HG02610 (cell line): ENCODE data around the gene CAMKK1.

Experiments used
- ATAC-seq: cut with Tn5 transposase; IDR thresholded peaks from one replicate; pipeline ENCODE4 v1.9.1; 2021; ENCODE audit warnings: mild to moderate bottlenecking, moderate library complexity; ENCODE audit not compliant: unreplicated experiment

The CAMKK1 gene

DNA sequence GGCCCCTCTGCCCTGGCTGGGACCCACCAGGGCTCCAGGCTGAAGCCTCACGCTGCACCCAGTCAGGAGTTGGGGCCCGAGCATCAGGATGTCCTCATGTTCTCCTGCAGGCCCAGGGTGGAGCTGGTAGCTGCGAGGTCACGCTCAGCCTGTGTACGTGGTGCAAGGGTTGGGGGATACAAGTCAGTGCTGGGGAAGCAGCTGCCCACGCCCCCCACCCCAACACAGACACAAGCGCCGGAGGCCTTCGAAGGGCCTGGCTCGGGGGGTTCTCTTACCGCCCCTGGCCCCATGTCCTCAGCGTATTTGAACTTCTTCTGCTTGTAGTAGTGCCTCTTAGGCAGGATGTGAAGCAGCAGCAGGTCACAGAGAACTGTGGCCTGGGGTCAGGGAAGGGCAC, 4.9 kb upstream of the CAMKK1 start:
- ATAC-seq, result no peak

DNA sequence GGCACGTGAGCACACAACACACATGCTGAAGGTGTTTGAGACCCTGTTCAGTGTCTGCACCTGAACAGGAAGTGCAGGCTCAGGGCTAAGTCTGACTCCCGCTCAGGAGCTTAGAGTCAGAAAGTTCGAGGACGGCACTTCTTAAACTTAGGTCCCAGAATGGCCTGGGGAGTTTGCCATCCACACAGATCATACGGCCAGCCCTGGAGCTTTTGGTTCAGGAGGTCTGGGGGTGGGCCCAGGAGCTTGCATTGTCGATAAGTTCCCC, 4.0 kb upstream of the CAMKK1 start:
- no peak for ATAC-seq

GRCh38 chr17:3896108-3896967, 3.5 kb upstream of the CAMKK1 start:
- no peak for ATAC-seq

DNA sequence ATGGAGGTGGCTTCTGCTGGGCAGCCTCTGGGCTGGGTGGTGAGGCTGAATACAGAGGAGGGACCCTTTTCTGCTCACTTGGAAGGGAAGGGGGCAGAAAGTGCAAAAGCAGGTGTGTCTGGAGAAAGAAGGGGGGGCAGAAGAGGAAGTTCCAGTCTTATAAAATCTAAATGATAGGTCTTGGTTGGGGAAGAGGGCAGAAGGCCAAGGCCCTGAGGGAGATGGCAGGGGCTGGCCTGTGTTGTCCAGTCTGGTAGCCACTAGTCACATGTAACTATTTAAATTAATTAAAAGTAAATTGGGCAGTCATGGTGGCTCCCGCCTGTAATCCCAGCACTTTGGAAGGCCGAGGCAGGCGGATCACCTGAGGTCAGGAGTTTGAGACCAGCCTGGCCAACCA, 2.5 kb upstream of the CAMKK1 start:
- no peak for ATAC-seq

DNA sequence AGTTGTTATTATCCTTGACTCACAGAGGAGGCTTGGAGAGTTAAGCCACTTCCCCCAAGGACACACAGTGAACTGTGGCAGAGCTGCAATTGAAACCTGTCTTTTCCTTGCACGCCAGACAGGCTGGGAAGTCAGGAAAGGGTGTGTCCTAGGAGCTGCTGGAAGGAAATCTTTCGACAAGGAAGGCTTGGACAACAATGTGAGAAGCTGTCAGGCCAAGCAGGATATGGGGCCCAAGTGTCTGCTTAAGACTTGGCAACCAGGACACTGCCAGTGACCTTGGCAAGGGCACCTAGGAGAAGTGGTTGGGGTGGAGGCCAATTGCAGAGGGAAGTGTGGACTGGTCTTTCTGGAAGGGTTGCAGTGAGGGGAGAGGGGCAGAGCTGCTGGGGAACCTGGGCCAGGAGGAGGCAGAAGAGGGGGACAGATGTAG, 2.1 kb upstream of the CAMKK1 start:
- ATAC-seq, result no peak

- no peak for ATAC-seq
These were observed 1.3 kb upstream of the CAMKK1 start for GRCh38 chr17:3894188-3894587.

DNA sequence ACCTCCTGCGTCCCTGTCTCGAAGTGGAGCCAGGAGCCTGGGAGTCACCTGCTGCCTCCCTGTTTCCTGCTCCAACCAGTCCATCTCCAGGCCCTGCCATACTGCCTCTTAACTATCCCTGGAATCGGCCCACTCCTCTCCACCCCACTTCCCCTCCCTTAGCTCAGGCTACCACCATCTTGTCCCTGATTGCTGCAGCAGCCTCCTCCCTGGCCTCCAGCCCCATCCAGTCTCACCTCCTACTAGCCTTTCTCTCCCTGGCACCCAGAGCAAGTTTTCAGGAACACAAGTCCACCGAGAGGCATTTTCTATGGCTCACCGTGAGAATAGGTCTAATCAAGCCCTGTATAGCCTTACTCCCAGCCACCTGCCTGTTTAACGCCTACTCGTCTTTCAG, 865 bp upstream of the CAMKK1 start:
- no peak for ATAC-seq

DNA sequence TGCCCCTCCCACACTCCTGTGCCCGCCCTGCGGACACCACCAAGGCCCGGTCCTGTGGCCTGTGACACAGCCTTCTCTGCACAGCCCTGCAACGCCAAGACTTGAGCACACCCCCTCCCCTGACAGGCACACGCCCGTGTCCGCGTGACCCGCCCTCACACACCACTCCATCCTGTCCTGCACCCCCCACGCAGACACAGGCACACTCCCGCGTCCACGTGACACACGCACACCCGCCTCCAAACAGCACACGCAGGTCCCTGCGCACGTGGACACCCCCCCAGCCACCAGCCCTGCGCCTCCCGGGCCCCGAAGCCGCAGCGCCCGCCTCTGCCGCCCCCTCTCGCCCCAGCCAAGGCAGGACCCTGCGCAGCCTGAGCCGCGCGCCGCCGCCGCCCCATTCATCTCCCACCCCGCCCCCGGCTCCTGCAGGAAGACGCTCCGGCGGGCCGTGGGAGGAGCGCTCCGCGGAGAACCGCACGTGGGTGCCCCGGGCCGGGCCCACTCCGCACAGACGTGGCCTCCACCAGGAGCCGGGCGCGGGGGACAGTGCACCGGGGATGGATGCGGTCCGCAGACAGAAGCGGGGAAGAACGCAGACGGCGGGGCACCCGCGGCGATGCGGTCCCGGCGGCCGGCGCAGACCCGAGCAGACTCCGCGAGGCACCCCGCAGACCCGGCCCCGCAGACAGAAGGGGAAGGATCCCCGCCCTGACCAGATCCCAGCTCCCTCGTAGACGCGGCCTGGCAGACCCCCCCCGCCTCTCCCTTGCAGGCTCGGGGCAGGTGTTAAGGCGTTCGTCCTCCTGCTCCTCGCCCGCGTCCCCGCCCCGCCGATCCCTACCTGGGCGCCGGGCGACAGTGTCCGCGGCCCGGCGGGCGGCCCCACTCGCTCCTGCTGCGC, 506 bp downstream of the CAMKK1 start:
- ATAC-seq, result no peak

- no peak for ATAC-seq
These were observed 1.2 kb downstream of the CAMKK1 start for GRCh38 chr17:3891626-3892094.

GRCh38 chr17:3890878-3891219, 2.0 kb downstream of the CAMKK1 start:
- no peak for ATAC-seq

- ATAC-seq, result no peak
These were observed 2.6 kb downstream of the CAMKK1 start for GRCh38 chr17:3890082-3890877.

DNA sequence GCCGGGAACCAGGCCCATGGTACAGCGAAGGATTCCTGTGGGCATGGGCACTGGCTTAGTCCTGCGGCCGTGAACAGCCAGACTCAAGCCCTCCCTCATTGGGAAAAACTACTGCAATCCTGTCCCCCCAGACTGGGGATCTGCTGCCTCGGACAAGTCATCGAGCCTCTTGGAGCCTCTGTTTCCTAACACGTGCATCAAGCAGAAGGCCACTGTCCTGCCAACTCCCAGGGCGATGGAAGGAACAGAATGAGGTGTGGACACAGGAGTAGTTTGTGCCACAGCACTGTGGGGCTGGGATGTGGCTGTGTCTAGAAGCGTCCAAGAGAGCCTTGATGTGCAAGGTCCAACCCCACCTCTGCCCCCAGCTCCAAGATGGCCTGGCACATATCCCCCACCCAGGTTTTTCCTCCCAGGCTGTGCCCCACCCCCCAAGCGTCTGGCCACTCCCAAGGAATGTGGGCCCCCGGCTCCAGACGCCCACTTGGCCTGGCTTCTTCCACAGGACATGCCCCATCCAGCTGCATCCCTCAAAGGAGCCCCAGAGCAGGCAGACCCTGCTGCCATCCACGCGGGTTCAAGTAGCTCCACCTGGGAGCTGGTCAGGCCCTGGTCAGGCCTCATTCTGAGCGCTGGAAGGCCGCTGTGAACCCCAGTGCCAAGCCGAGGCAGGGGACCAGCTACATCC, 3.4 kb downstream of the CAMKK1 start:
- no peak for ATAC-seq

DNA sequence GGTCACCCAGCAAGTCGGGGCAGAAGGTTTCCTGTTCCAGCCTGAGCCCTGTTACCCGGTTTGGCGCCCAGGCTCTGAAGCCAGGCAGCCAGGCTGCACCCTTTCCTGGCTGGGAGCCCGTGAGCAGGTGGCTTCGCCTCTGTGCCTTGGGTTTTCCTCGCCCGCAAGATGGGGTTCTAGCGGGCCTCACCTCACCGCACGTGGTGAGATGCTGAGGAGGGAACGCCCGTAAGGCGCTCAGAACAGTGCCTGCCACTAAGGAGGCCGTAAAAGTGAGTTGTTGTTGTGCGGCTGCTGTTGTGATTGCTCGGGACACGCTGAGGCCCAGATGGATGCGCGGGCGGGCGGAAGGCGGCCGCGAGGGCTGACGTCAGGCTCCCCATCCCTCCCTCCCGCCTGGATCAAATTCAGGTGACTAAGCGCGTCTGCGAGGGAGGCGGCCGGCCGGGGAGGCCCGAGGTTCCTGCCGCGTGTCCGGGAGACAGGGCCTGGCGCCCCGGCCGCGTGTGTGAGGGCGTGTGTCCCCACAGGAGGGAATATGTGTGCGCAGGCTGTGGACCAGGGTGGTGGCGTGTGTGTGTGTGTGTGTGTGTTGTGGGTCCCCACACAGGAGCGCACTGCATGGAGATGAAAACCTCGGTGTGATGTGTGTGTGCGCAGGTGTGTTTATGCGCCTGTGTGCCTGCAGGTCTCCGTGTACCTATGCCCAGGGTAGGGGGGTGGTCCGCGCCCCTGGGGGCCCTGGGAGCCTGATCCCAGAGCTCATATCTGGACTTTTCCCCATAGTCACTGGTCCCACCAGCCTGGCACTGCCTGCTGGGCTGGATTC, 4.3 kb downstream of the CAMKK1 start:
- ATAC-seq, result no peak

- no peak for ATAC-seq
These were observed 5.0 kb downstream of the CAMKK1 start for GRCh38 chr17:3887804-3888203.

DNA sequence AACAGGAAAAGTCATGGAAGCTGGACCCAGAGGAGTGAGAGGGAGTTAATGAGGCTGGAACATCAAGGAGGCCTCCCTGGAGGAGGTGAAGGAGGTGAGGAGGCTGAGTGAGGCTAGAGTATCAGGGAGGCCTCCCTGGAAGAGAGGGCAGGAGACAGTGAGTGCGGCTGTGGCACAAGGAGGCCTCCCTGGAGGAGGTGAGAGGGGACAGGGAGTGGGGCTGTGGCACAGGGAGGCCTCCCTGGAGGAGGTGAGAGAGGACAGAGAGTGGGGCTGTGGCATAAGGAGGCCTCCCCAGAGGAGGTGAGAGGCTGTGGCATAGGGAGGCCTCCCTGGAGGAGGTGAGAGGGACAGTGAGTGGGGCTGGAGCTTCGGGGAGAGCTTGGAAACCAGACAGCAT, 5.5 kb downstream of the CAMKK1 start:
- no peak for ATAC-seq

- no peak for ATAC-seq
These were observed 6.1 kb downstream of the CAMKK1 start for GRCh38 chr17:3886776-3887175.

- no peak for ATAC-seq
These were observed 6.9 kb downstream of the CAMKK1 start for GRCh38 chr17:3885970-3886369.

GRCh38 chr17:3885271-3885670, 7.6 kb downstream of the CAMKK1 start:
- no peak for ATAC-seq

DNA sequence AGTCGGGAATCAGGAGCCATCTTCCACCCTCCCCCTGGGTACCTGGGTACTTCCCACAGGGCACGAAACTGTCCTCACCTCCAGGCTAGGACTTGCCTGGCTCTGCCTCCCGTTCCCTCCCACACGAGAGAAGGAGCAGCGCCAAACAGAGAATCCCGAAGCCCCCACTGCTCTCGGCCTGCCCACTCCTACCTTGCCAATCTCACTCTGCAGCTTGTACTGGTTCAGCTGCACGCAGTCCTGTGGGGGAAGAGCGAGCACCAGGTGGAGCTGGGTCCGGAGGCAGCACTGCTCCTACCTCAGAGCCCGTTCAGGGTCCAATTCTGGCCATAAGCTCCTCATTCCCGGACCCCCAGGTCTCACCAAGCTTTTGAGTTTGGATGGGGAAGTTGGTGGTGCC, 8.7 kb downstream of the CAMKK1 start:
- ATAC-seq, result no peak

GRCh38 chr17:3882276-3882675, 10.6 kb downstream of the CAMKK1 start:
- ATAC-seq, result no peak
